ENCODE results near the gene VPREB3. TPM values are rescaled to one million over a fixed set of nuclear protein-coding genes. Genes with fewer than 3 reads are reported as not detected.

Gene VPREB3
- total and polyA plus RNA-seq, 2 donors (not counting 1 experiment from before 2014, with no cell fraction given), result 92.7 to 461 TPM

DNA sequence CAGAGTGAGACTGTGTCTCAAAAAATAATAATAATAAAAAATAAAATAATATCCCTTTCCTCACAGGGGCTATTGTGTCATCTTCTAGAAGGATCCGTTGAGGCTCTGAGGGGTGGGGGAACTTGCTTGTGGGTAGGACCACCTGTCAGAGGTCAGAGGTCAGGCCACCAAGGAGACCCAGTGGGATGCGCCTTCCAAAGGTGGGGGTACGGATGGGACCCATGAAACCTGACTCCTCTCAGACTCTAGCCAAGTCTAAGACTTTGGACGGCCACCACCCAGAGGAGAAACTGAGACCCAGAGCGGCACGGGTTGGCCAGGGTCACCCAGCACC lies 18.1 kb upstream of the VPREB3 start:
- no peaks in the 10 kb centered on the region for H3K27me3 Mint-ChIP-seq
- POLR2A ChIA-PET, result interaction anchor here (1.0 to 14.3 kb wide), 8 partner anchors 17 to 85 kb away, joined by 3 to 174 read pairs (median 8); partner anchors contain the start of genes SLC2A11, VPREB3 and ZNF70
- Histone ChIP-seq H3K4me3 (ENCODE audit: control extremely low read depth in 1 of 5, extremely low read depth in 1 of 5, insufficient read depth in 1 of 5, low read depth in 2 of 5, low read length in 4 of 5) (peak overlapping the region in 4 of 5 experiments; percentile 28 to 67 (median 40)), H3K4me1 (ENCODE audit: control insufficient read depth in 2 of 2, insufficient read depth in 2 of 2, low read length in 2 of 2) (peaks cover 40 to 56% of the 10 kb centered on the region in 2 donors), H3K4me2 (replicated peaks; ENCODE audit: low read depth, low read length, poor library complexity, severe bottlenecking) (peak overlapping the region; percentile 95), H3K27ac (ENCODE audit: low read length in 2 of 2) (peak overlapping the region; percentile 51 to 57), H3K79me2 (ENCODE audit: control insufficient read depth, insufficient read depth, low read length) (peaks cover 26% of the 10 kb centered on the region), H4K20me1 (ENCODE audit: control insufficient read depth, insufficient read depth, low read length, poor library complexity, severe bottlenecking) (peaks cover 7% of the 10 kb centered on the region), H3K36me3 (replicated peaks in 1 of 2; ENCODE audit: control extremely low read depth in 1 of 2, control insufficient read depth in 1 of 2, extremely low read depth in 1 of 2, insufficient read depth in 2 of 2, low read length in 1 of 2) (no peaks in the 10 kb centered on the region), H2AFZ (ENCODE audit: insufficient read depth, low read depth, low read length, poor library complexity, severe bottlenecking) (peak overlapping the region; percentile 81), H3K9ac (ENCODE audit: low read length) (peak overlapping the region; percentile 65), H3K9me3 (ENCODE audit: control extremely low read depth in 1 of 3, control insufficient read depth in 2 of 3, insufficient read depth in 1 of 3, low read length in 2 of 3) (no peaks in the 10 kb centered on the region), H3K27me3 (replicated peaks in 1 of 4; ENCODE audit: control extremely low read depth in 1 of 4, control insufficient read depth in 3 of 4, insufficient read depth in 4 of 4, low read length in 3 of 4) (no peaks in the 10 kb centered on the region)
- TF ChIP-seq, protein P1, sequence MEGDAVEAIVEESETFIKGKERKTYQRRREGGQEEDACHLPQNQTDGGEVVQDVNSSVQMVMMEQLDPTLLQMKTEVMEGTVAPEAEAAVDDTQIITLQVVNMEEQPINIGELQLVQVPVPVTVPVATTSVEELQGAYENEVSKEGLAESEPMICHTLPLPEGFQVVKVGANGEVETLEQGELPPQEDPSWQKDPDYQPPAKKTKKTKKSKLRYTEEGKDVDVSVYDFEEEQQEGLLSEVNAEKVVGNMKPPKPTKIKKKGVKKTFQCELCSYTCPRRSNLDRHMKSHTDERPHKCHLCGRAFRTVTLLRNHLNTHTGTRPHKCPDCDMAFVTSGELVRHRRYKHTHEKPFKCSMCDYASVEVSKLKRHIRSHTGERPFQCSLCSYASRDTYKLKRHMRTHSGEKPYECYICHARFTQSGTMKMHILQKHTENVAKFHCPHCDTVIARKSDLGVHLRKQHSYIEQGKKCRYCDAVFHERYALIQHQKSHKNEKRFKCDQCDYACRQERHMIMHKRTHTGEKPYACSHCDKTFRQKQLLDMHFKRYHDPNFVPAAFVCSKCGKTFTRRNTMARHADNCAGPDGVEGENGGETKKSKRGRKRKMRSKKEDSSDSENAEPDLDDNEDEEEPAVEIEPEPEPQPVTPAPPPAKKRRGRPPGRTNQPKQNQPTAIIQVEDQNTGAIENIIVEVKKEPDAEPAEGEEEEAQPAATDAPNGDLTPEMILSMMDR (IDR thresholded peaks at IDR 0.05), result no peak
- no peak for TF ChIP-seq EZH2 (IDR thresholded peaks at IDR 0.05; ENCODE audit: borderline replicate concordance, insufficient read depth, low read depth, low read length, poor library complexity, severe bottlenecking)
- 47% methylated on average over 6 of the region's 6 CpGs for WGBS (ENCODE audit: insufficient coverage)
- H3K9me3 Mint-ChIP-seq (ENCODE audit: insufficient read depth), result no peaks in the 10 kb centered on the region
- no peak for ATAC-seq (ENCODE audit: low read depth)
- CTCF ChIA-PET, result interaction anchor here (0.9 to 12.8 kb wide), 8 partner anchors 17 to 122 kb away, joined by 3 to 188 read pairs (median 3); partner anchors contain the start of genes MIF, SLC2A11, VPREB3 and ZNF70
- no peak for DNase-seq
- peaks cover 42% of the 10 kb centered on the region for H3K4me1 Mint-ChIP-seq
- peak overlapping the region; percentile 81 for H3K4me3 Mint-ChIP-seq
- intact Hi-C loops (cut with micrococcal nuclease), result loop anchor here (1.0 kb wide), 1 partner anchor 15 kb away; no protein-coding TSS in a partner anchor
- H3K27ac Mint-ChIP-seq, result peak overlapping the region; percentile 77

DNA sequence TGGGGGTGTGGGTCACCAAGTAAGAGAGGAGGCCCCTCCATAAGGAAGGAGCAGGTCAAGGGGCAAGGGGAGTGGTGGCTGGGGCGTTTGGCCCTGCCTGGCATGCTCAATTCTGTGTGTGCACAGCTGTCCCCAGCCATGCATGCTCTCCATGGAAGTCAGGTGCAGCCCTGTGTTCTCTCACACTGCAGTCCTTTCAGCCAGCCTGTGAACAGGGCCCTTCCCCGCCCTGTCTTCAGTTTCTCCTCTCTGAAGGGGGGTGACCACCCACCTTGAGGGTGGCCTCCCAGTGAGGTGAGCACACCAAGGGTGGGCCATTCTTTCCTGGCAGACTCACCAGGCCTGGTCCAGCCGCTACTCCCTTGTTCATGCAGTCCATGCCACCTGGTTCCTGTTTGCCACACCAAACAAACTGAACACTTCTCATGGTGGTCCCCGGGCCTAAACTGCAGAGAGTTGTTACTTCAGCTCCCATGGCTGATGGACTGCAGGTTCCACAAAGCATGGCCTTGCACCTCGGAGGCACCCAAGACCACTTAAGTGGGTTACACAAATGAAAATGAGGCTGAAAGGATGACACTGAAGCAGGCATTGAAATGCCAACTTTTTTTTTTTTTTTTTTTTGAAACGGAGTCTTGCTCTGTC lies 15.2 kb upstream of the VPREB3 start:
- 27% methylated on average over 6 of the region's 6 CpGs for WGBS (ENCODE audit: insufficient coverage)
- H3K27me3 Mint-ChIP-seq, result no peaks in the 10 kb centered on the region
- ATAC-seq (ENCODE audit: low read depth) (no peak), DNase-seq (no peak)
- no peak overlapping the region for H3K9ac ChIP-seq (ENCODE audit: low read length)
- H3K27ac ChIP-seq (ENCODE audit: low read length in 2 of 2), result no peak overlapping the region
- peaks cover 53 to 83% of the 10 kb centered on the region in 2 donors for H3K4me1 ChIP-seq (ENCODE audit: control insufficient read depth in 2 of 2, insufficient read depth in 2 of 2, low read length in 2 of 2)
- H3K36me3 ChIP-seq (replicated peaks in 1 of 2; ENCODE audit: control extremely low read depth in 1 of 2, control insufficient read depth in 1 of 2, extremely low read depth in 1 of 2, insufficient read depth in 2 of 2, low read length in 1 of 2), result no peaks in the 10 kb centered on the region
- ChIA-PET POLR2A (interaction anchor here (0.8 to 14.3 kb wide), 6 partner anchors 8 to 88 kb away, joined by 3 to 174 read pairs (median 6); partner anchors contain the start of genes SLC2A11, VPREB3 and ZNF70), CTCF (interaction anchor here (0.6 to 12.8 kb wide), 11 partner anchors 15 to 595 kb away, joined by 3 to 188 read pairs (median 5); partner anchors contain the start of genes SLC2A11, VPREB3 and ZNF70)
- H3K4me1 Mint-ChIP-seq, result peaks cover 59% of the 10 kb centered on the region
- TF ChIP-seq, protein P1 (IDR thresholded peaks at IDR 0.05), result no peak
- TF ChIP-seq EZH2 (IDR thresholded peaks at IDR 0.05; ENCODE audit: borderline replicate concordance, insufficient read depth, low read depth, low read length, poor library complexity, severe bottlenecking), result no peak
- peaks cover 35% of the 10 kb centered on the region for H3K79me2 ChIP-seq (ENCODE audit: control insufficient read depth, insufficient read depth, low read length)
- no peaks in the 10 kb centered on the region for H3K9me3 Mint-ChIP-seq (ENCODE audit: insufficient read depth)
- peak overlapping the region; percentile 53 for H3K4me2 ChIP-seq (replicated peaks; ENCODE audit: low read depth, low read length, poor library complexity, severe bottlenecking)
- H3K27ac Mint-ChIP-seq, result peak overlapping the region; percentile 59
- peaks cover 15% of the 10 kb centered on the region for H4K20me1 ChIP-seq (ENCODE audit: control insufficient read depth, insufficient read depth, low read length, poor library complexity, severe bottlenecking)
- H3K27me3 ChIP-seq (replicated peaks in 1 of 4; ENCODE audit: control extremely low read depth in 1 of 4, control insufficient read depth in 3 of 4, insufficient read depth in 4 of 4, low read length in 3 of 4), result no peaks in the 10 kb centered on the region
- H3K4me3 Mint-ChIP-seq, result peak overlapping the region; percentile 73
- peak overlapping the region; percentile 20 for H2AFZ ChIP-seq (ENCODE audit: insufficient read depth, low read depth, low read length, poor library complexity, severe bottlenecking)
- no peaks in the 10 kb centered on the region for H3K9me3 ChIP-seq (ENCODE audit: control extremely low read depth in 1 of 3, control insufficient read depth in 2 of 3, insufficient read depth in 1 of 3, low read length in 2 of 3)
- intact Hi-C loops (cut with micrococcal nuclease), result loop anchor here (2.0 to 5.0 kb wide), 2 partner anchors 69 to 227 kb away; partner anchors contain the start of gene DERL3
- H3K4me3 ChIP-seq (ENCODE audit: control extremely low read depth in 1 of 5, extremely low read depth in 1 of 5, insufficient read depth in 1 of 5, low read depth in 2 of 5, low read length in 4 of 5), result no peak overlapping the region

All from B cell (primary cell).